ENCODE results near the gene CHRND. TPM values are rescaled to one million over a fixed set of nuclear protein-coding genes. Genes with fewer than 3 reads are reported as not detected.

CHRND gene
- total and polyA plus RNA-seq, 2 experiments from 2014 or later, result 0.10 to 0.11 TPM

DNA sequence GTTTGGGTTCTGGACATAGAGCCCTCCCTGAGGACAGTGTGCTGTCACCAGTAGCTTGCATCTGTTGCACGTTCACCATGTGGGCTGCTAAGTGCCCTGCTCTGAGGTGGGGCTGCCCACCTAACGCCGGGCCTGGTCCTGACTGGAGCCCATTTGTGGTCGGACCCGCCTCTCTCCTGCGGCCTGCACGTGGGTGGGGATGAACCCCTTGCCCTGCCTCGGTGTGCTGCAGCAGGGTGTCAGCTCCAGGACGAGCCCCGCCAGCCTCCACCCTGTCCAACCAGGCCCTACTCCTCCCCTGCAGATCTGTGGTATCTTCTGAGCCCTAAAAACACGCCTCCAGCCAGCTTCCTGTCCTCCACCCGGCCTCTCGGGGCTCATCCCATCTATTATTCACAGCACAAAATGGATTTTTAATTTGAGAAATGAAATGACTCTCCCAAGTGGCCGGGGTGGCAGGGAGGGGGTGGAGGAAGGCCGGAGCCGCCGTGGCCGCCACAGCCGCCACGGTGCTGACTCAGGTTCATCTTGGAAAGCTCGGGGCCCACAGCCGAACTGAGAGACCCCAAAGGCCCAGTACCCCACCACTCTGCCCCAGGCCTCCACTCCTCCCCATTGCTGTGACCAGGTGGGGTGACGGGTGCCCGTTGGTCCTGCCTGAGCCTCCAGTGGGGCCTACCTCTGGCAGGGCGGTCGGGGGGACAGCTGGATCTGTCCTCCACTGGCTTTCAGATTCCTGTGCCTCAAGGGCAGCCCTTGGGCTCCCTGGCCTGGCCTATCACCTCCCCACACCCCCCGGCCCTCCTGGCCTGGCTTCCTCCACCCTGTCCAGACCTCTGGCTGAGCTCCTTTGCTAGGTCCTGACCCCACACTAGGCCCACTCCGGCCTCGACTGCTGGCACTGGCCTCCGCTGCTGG, 35.5 kb upstream of the CHRND start (continued):
- no peak for TF ChIP-seq REST (IDR thresholded peaks at IDR 0.05; ENCODE audit: unreplicated experiment)
- TF ChIP-seq ETS1 (IDR thresholded peaks at IDR 0.05), result no peak
- no peak for TF ChIP-seq NANOG (IDR thresholded peaks at IDR 0.05; ENCODE audit: borderline replicate concordance)
- TF ChIP-seq STAT1 (IDR thresholded peaks at IDR 0.05; ENCODE audit: unreplicated experiment), result no peak

DNA sequence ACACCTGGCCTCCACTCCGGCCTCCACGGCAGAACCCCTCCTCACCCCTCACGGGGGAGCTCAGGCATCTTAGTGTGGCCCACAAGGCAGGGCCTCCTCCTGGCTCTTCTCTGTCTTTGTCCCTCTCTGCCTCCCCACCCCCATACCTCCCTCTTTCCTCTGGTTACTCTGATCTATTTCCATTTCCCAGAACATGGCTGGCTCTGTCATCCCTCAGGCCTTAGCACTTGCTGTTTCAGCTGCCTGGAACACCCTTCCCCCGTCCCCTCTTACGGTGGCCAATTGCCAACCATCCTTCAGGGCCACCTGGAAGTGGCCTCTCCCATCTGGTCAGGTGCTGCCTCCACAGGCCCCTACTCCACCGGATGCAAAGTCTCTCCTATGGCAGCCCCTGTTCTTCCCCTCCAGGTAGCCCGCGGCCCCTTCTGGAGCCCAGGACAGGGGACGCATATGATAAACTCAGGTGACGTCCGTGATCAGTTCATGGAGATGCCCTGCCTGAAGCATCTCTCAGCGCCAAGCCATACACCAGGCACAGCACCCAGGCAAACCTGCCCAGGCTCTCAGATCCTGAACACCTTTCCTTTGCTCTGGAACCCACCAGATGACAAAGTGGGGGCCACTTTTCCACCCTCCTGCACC, 34.7 kb upstream of the CHRND start:
- no peaks in the 10 kb centered on the region; the same call in 2 of the 3 replicates for H3K36me3 Mint-ChIP-seq (ENCODE audit: low read depth)
- Histone ChIP-seq H2AFZ (no peak overlapping the region), H3F3A (replicated peaks; ENCODE audit: low read depth) (0 out of 2 replicates have a peak, but pooled peaks cover 5% of the 10 kb centered on the region), H3K79me2 (replicated peaks; ENCODE audit: insufficient read depth) (no peaks in the 10 kb centered on the region), H3K27ac (ENCODE audit: low read depth) (no peak overlapping the region), H4K20me1 (replicated peaks; ENCODE audit: insufficient read depth) (no peaks in the 10 kb centered on the region), H3K27me3 (ENCODE audit: insufficient read depth) (peaks cover 37% of the 10 kb centered on the region), H3K36me3 (ENCODE audit: insufficient read depth) (no peaks in the 10 kb centered on the region), H3K4me2 (no peak overlapping the region), H3K4me3 (no peak overlapping the region), H3K9me2 (ENCODE audit: insufficient read depth) (no peaks in the 10 kb centered on the region), H3K4me1 (ENCODE audit: insufficient read depth) (peaks cover 19% of the 10 kb centered on the region)
- DNase-seq (ENCODE audit: low spot score) (no peak), ATAC-seq (no peak)
- no peaks in the 10 kb centered on the region for H3K9me3 Mint-ChIP-seq
- peaks cover 49% of the 10 kb centered on the region for H3K27me3 Mint-ChIP-seq (ENCODE audit: insufficient read depth, low read depth, poor library complexity)
- H3K4me1 Mint-ChIP-seq, result peaks cover 34% of the 10 kb centered on the region
- no peak overlapping the region; the same call in 2 of the 3 replicates for H3K4me3 Mint-ChIP-seq
- H3K27ac Mint-ChIP-seq, result peak overlapping the region; percentile 61; the same call in 1 of the 2 replicates
- TF ChIP-seq ETS1 (IDR thresholded peaks at IDR 0.05) (no peak), NANOG (IDR thresholded peaks at IDR 0.05; ENCODE audit: borderline replicate concordance) (no peak), REST (IDR thresholded peaks at IDR 0.05; ENCODE audit: unreplicated experiment) (no peak), EZH2phosphoT487 (IDR thresholded peaks at IDR 0.05; ENCODE audit: unreplicated experiment) (no peak), ZNF114 (CRISPR knock-in tag; IDR thresholded peaks at IDR 0.05) (no peak)

Measured in GM23338 (cell line).